ENCODE measurements around the gene SLC30A3.

GRCh38 chr2:27297195-27297594, 34.3 kb upstream of the SLC30A3 start:
- TF ChIP-seq CTCF (IDR thresholded peaks at IDR 0.05) = no peak
- no peak for TF ChIP-seq EP300 (IDR thresholded peaks at IDR 0.05)
- TF ChIP-seq POLR2A (IDR thresholded peaks at IDR 0.05) = no peak
- TF ChIP-seq POLR2AphosphoS5 (IDR thresholded peaks at IDR 0.05) = no peak
